Measurements from ENCODE around the gene USH1G. TPM values are rescaled to one million over a fixed set of nuclear protein-coding genes. Genes with fewer than 3 reads are reported as not detected.

USH1G gene
- total and polyA plus RNA-seq, 2 of the 13 experiments (the other 11 are each of a cell fraction or from before 2014, with no cell fraction given): 0.04 TPM; not detected in 1

DNA sequence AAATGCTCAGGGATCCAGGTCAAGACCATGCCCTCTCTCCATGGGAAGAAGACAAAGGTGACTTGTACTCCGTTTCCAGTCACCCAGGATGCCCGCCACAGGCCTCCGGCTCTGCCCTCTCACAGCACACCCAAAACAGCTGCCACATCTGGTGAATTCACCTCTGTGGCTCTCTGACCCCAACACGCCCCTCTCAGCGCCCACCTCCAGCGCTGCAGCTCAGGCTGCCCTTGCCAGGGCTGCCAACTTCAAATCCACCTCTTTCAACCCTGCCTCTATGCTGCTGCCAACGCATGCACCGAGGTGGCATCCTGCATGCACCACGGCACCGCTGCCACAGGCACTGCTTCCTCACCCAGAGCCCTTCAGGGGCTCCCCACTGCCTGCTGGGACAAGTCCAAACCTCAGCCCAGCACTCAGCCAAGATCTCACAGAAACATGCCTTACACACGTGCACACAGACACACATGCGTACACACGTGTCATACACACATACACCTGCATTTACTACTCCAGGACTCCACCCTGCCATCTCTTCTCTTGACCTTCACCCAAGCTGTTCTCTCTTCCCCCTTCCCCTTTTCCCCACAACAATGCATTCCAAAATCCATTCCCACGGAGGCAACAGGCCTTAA is 42.0 kb upstream of the USH1G start:
- ChIA-PET CTCF (ENCODE audit: low intra/inter-chr PET ratio, low total read pairs) (no interaction called here), POLR2A (interaction anchor here (5.2 kb wide), 1 partner anchor 46 kb away, joined by 94 read pairs; the partner anchor contains the start of gene MRPL58)

More for the DNA sequence above, 42.0 kb upstream of the USH1G start:
- ATAC-seq: no peak
- in situ Hi-C loops (cut with HindIII; ENCODE audit: extremely low pct_ligation_motif_present, low pct_unique_long_range_greater_than_20kb): loop anchor here (5.0 to 10.0 kb wide), 2 partner anchors 42 to 450 kb away; no protein-coding TSS in a partner anchor
- H3K27ac ChIP-seq (ENCODE audit: extremely low read length, insufficient read depth, low read length): no peak overlapping the region
- BruUV-seq (replicated peaks): no TSS peak
- H3K4me1 ChIP-seq (ENCODE audit: insufficient read depth, low read length): peaks cover 17% of the 10 kb centered on the region
- TF ChIP-seq ZBTB8A (CRISPR knock-in tag; IDR thresholded peaks at IDR 0.05; ENCODE audit: borderline replicate concordance, low read depth) (no peak), CHD4 (IDR thresholded peaks at IDR 0.05; ENCODE audit: borderline replicate concordance, low read length) (no peak)
- TF ChIP-seq, protein P1, sequence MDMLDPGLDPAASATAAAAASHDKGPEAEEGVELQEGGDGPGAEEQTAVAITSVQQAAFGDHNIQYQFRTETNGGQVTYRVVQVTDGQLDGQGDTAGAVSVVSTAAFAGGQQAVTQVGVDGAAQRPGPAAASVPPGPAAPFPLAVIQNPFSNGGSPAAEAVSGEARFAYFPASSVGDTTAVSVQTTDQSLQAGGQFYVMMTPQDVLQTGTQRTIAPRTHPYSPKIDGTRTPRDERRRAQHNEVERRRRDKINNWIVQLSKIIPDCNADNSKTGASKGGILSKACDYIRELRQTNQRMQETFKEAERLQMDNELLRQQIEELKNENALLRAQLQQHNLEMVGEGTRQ (IDR thresholded peaks at IDR 0.05; ENCODE audit: low read depth, low read length): 0 out of 2 replicates have a peak, but pooled peaks have one; percentile 2
- TF ChIP-seq, protein P1 (CRISPR knock-in tag; IDR thresholded peaks at IDR 0.05; ENCODE audit: borderline replicate concordance): no peak
- TF ChIP-seq, protein P2, sequence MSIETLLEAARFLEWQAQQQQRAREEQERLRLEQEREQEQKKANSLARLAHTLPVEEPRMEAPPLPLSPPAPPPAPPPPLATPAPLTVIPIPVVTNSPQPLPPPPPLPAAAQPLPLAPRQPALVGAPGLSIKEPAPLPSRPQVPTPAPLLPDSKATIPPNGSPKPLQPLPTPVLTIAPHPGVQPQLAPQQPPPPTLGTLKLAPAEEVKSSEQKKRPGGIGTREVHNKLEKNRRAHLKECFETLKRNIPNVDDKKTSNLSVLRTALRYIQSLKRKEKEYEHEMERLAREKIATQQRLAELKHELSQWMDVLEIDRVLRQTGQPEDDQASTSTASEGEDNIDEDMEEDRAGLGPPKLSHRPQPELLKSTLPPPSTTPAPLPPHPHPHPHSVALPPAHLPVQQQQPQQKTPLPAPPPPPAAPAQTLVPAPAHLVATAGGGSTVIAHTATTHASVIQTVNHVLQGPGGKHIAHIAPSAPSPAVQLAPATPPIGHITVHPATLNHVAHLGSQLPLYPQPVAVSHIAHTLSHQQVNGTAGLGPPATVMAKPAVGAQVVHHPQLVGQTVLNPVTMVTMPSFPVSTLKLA (IDR thresholded peaks at IDR 0.05): peak; percentile 95
- H3K4me2 ChIP-seq (ENCODE audit: low read depth, low read length): no peak overlapping the region
- no peaks in the 10 kb centered on the region for H3K9me3 ChIP-seq (ENCODE audit: low read length)
- no peak overlapping the region for H3K9ac ChIP-seq (ENCODE audit: insufficient read depth, low read depth, low read length)
- DNase-seq (ENCODE audit: low spot score): no peak
- no peaks in the 10 kb centered on the region for H3K36me3 ChIP-seq (replicated peaks in 1 of 2; ENCODE audit: control insufficient read depth in 1 of 2, insufficient read depth in 2 of 2, low read length in 2 of 2)
- peaks cover under 1 to 3% of the 10 kb centered on the region in 2 experiments; a peak in 4 of 5 replicates for H3K27me3 ChIP-seq (ENCODE audit: control insufficient read depth in 1 of 2, insufficient read depth in 2 of 2, low read length in 2 of 2)
- H2AFZ ChIP-seq (ENCODE audit: low read length): no peak overlapping the region
- 42% methylated on average over 14 of the region's 14 CpGs for WGBS (ENCODE audit: low lambda C conversion rate)
- H4K20me1 ChIP-seq (ENCODE audit: insufficient read depth, low read length): no peaks in the 10 kb centered on the region
- intact Hi-C loops (cut with micrococcal nuclease; ENCODE audit: unreplicated experiment): loop anchor here (5.0 kb wide), 1 partner anchor 173 kb away; no protein-coding TSS in a partner anchor
- H3K4me3 ChIP-seq (replicated peaks in 1 of 3; ENCODE audit: insufficient read depth in 1 of 3, low read depth in 2 of 3, low read length in 3 of 3): no peak overlapping the region
- no peaks in the 10 kb centered on the region for H3K79me2 ChIP-seq (ENCODE audit: insufficient read depth, low read length)
- no peak for FAIRE-seq

Data from HepG2 (cell line).